Measurements from ENCODE around the gene SH3BP4. TPM values are rescaled to one million over a fixed set of nuclear protein-coding genes. Genes with fewer than 3 reads are reported as not detected.

SH3BP4 gene
- total RNA-seq, 1 donor from 2014 or later, result 36.7 TPM

DNA sequence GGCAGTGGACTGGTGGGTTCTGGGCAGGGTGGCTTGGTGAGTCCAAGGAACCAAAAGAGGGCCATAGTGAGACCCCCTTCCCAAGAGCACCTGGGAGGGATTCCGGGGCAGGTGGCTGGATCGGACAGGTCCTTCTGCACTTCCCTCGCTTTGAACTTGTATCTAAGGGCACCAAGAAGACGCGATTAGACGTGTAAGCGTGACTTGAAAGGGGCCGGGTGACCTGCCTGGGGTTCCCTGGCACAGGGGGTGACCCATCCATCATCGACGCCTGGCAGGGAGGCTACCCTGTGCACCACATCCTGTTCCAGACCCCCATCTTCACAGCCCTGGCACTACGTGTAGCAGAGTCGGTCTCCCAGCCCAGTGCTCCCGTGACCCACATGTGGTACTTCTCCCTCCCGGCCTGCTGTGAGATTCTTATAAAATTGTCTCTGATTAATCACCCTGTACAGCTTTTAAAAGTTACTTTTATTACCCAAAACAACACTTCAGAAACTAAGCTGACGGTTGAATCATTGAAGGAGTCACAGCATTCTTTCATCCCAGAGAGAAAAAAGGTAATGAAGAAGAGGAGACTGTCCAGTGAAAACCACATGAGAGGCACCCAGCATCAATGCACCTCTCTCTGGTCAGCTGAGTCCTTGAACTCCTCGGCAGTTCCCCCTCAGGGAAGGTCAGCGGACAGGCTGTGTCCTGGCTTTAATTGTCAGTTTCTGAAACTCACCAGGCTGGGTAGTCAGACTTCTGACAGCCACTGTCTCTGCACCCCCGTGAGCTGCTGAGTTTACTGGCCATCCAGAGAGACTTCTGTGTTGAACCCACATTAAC, 13.0 kb downstream of the SH3BP4 start:
- H3K27me3 ChIP-seq, result no peaks in the 10 kb centered on the region
- peaks cover 0 to 3% of the 10 kb centered on the region in 2 donors for H3K4me1 ChIP-seq
- intact Hi-C loops (cut with DNase I), result no loop called here
- no peak overlapping the region for H3K4me3 ChIP-seq
- no peaks in the 10 kb centered on the region for H3K9me3 ChIP-seq
- H3K36me3 ChIP-seq, result no peaks in the 10 kb centered on the region
- TF ChIP-seq, protein P1, sequence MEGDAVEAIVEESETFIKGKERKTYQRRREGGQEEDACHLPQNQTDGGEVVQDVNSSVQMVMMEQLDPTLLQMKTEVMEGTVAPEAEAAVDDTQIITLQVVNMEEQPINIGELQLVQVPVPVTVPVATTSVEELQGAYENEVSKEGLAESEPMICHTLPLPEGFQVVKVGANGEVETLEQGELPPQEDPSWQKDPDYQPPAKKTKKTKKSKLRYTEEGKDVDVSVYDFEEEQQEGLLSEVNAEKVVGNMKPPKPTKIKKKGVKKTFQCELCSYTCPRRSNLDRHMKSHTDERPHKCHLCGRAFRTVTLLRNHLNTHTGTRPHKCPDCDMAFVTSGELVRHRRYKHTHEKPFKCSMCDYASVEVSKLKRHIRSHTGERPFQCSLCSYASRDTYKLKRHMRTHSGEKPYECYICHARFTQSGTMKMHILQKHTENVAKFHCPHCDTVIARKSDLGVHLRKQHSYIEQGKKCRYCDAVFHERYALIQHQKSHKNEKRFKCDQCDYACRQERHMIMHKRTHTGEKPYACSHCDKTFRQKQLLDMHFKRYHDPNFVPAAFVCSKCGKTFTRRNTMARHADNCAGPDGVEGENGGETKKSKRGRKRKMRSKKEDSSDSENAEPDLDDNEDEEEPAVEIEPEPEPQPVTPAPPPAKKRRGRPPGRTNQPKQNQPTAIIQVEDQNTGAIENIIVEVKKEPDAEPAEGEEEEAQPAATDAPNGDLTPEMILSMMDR (IDR thresholded peaks at IDR 0.05), result no peak
- H3K27ac ChIP-seq, result no peak overlapping the region
- DNase-seq (ENCODE audit: low spot score in 2 of 2), result no peak

DNA sequence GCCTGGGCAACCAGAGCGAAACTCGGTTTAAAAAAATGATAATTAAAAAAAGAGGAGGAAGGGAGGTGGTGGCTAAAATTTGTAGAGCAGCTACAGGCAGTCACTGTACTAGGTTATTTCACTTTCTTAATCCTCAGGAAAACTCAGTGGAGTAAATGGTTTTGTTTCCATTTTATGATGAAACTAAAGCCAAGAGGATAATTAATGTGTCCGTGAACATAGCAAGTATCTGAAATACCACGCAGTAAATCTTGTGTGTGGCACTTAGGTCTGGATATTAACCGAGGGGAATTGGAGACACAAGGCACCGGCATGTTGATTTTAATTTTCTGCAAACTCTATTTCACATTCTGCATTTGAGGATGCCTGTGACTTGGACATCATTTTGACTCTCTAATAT, 14.5 kb downstream of the SH3BP4 start:
- no peak for DNase-seq (ENCODE audit: low spot score in 2 of 2)
- H3K27me3 ChIP-seq, result no peaks in the 10 kb centered on the region

DNA sequence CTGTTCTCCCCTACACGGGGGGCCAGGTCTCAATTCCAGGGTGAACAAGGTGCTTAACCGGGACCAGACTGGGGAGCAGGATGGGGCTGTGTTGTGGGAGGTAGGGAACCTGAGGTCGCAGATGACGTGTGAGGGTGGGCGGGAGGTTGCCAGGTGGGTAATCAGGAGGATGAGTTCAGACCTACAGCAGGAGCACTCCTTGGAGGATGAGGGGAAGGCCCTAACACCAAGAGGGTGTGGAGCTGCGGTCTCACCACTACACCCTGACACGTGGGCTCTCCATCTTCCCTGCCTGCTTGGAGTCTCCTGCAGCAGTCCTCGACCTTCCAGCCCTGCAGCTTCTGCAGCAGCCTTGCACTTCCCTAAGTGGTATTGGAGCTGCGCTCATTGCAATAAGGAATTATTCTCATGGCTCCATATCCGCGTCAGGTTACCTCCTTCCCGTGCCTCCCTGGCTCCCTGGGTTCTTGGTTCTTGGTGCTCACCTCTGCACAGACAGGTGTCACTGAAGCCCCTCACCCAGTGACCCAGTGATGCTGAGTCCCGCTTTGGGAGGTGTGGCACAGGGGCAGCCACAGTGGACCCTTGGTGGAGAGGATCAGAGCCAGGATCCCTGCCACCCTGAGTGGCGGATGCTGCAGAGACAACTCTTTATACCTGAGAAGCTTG, 15.5 kb downstream of the SH3BP4 start:
- Histone ChIP-seq H3K27ac (no peak overlapping the region), H3K4me3 (no peak overlapping the region), H3K4me1 (peaks cover 0 to 3% of the 10 kb centered on the region in 2 donors), H3K27me3 (no peaks in the 10 kb centered on the region), H3K9me3 (no peaks in the 10 kb centered on the region), H3K36me3 (no peaks in the 10 kb centered on the region)
- intact Hi-C loops (cut with DNase I), result no loop called here
- TF ChIP-seq, protein P1 (IDR thresholded peaks at IDR 0.05), result no peak
- no peak for DNase-seq (ENCODE audit: low spot score in 2 of 2)

More for the DNA sequence above, 14.5 kb downstream of the SH3BP4 start:
- no peaks in the 10 kb centered on the region for H3K9me3 ChIP-seq
- H3K27ac ChIP-seq, result no peak overlapping the region
- intact Hi-C loops (cut with DNase I), result no loop called here
- TF ChIP-seq, protein P1 (IDR thresholded peaks at IDR 0.05), result no peak
- peaks cover 0 to 3% of the 10 kb centered on the region in 2 donors for H3K4me1 ChIP-seq
- H3K36me3 ChIP-seq, result no peaks in the 10 kb centered on the region
- no peak overlapping the region for H3K4me3 ChIP-seq

DNA sequence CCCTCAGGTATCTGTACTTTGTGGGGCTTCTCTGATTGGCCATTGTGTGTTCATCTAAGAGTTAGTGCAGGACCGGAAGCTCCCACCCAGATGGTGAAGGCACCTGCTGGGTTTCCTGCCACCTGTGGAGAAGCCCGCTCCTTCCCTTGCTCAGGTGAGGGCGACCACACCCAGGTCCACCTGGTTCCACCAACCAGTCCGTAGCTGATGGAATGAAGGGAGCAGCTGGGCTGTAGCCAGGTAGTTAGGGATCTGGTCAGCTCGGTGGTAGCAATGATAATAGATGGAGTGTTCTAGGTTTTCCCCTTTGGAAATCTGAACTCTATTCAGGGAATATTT, 16.0 kb downstream of the SH3BP4 start:
- intact Hi-C loops (cut with DNase I), result no loop called here
- TF ChIP-seq, protein P1 (IDR thresholded peaks at IDR 0.05), result no peak
- Histone ChIP-seq H3K9me3 (no peaks in the 10 kb centered on the region), H3K4me1 (peaks cover 0 to 3% of the 10 kb centered on the region in 2 donors), H3K4me3 (no peak overlapping the region), H3K36me3 (no peaks in the 10 kb centered on the region), H3K27me3 (no peaks in the 10 kb centered on the region), H3K27ac (no peak overlapping the region)
- DNase-seq (ENCODE audit: low spot score in 2 of 2), result no peak

GRCh38 chr2:234968631-234969305, 17.0 kb downstream of the SH3BP4 start:
- no peaks in the 10 kb centered on the region for H3K27me3 ChIP-seq
- H3K4me3 ChIP-seq, result no peak overlapping the region
- no peaks in the 10 kb centered on the region for H3K9me3 ChIP-seq
- no peak overlapping the region for H3K27ac ChIP-seq
- TF ChIP-seq, protein P1 (IDR thresholded peaks at IDR 0.05), result no peak
- H3K4me1 ChIP-seq, result no peaks in the 10 kb centered on the region
- intact Hi-C loops (cut with DNase I), result no loop called here
- H3K36me3 ChIP-seq, result no peaks in the 10 kb centered on the region
- DNase-seq (ENCODE audit: low spot score in 2 of 2), result no peak
